T follicular helper cell (primary cell): Measurements from ENCODE around the gene RNF126.

Source experiments
- DNase-seq: peaks from one replicate; pipeline ENCODE4 v3.0.0-alpha.2; 2020; ENCODE audit warnings: low read depth

RNF126 gene

GRCh38 chr19:663682-664117, 686 bp upstream of the RNF126 start:
- no peak for DNase-seq

GRCh38 chr19:662207-662961, 630 bp downstream of the RNF126 start:
- DNase-seq = peak; percentile 64

DNA sequence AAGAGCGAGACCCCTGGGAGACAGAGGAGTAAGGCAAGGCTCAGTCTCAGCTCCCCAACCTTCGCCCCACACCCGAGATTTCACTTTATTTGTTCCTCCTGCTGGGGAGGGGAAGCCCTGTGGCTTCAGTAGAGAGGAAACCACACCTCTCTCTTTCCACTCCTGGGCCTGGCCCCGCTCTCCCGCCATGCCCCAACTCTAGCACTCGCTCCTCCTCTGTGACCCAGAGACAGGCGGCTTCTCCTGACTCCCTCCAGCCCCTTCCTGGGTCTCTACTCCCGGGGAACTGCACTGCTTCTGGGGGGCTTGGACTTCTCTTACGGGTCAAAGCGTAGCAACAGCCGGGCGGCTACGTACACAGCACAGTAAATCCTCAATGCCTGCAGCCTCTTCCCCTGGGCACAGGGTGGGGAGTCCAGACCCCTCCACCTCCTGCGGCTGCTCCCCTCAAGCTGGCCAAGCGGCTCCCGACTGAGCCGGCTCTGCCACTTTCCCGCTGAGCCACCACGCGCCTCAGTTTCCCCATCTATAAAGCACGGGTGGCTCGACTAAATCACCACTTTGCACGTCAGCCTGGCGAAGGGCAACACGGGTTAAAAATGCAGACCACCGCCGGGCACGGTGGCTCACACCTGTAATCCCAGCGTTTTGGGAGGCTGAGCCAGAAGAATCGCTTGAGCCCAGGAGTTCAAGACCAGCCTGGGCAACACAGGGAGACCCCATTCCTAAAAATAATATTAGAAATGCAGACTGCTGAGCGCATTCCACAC, 1.4 kb downstream of the RNF126 start:
- peak; percentile 57 for DNase-seq

GRCh38 chr19:660793-661426, 2.1 kb downstream of the RNF126 start:
- no peak for DNase-seq

DNA sequence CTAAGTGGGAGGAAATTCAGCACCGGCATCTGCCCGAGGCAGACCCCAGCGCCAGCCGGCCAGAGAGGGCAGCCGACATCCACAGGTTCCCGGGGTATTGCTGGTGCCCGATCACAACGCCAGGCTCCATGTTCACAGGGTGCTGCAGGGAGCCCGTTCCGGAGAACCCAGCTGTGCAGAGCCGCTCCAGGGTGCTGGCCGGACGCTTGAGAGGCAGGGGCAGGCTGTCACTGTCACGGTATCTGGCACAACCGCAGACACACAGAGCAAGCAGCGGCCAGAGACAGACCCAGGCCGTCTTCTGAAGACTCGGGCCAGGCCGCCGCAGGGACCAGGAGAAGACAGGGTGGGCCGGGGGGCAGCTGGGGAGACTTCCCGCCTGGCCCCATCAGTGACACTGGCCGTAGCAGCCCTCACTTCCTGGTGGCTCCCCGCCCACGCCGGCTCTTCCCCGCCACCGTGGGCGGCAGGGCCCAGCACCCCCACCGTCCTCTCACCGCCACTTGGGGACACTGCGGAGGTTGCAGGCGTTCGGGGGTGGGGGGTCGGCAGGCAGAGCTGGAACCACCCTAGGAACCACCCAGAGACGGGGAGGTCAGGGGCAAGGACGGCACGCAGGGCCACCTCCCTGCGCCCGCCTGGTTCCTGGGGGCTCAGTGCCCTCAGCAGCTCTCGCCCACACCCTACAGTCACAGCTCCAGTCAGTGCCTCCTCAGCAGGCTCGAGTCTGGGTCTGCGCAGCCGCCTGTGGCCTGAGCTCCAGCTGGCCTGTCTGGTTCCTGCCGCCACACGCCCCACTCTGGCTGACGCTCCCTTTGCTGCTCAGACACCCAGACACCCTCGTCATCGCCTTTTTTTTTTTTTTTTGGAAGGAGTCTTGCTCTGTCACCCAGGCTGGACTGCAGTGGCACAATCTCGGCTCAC, 3.8 kb downstream of the RNF126 start:
- peak; percentile 72 for DNase-seq

GRCh38 chr19:658059-658839, 4.8 kb downstream of the RNF126 start:
- DNase-seq = no peak

DNA sequence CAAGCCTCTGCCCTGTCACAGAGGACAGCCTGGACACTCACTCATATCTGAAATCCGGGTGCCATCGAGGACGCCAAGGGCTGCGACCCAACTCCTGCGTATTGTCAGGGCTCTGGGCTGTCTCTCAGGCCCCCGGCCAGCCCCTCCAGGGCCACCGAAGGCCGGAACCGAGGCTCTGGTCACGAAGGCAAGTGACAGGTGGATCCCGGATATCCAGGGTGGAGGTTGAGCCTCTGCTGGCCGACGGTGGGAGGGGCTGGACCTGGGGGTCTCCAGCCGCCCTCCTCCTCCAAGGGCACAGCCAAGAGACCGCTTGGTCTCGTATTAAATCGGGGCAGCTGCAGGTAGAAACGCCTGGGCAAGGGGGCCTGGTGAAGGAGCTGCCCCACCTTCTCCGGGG, 5.4 kb downstream of the RNF126 start:
- no peak for DNase-seq

DNA sequence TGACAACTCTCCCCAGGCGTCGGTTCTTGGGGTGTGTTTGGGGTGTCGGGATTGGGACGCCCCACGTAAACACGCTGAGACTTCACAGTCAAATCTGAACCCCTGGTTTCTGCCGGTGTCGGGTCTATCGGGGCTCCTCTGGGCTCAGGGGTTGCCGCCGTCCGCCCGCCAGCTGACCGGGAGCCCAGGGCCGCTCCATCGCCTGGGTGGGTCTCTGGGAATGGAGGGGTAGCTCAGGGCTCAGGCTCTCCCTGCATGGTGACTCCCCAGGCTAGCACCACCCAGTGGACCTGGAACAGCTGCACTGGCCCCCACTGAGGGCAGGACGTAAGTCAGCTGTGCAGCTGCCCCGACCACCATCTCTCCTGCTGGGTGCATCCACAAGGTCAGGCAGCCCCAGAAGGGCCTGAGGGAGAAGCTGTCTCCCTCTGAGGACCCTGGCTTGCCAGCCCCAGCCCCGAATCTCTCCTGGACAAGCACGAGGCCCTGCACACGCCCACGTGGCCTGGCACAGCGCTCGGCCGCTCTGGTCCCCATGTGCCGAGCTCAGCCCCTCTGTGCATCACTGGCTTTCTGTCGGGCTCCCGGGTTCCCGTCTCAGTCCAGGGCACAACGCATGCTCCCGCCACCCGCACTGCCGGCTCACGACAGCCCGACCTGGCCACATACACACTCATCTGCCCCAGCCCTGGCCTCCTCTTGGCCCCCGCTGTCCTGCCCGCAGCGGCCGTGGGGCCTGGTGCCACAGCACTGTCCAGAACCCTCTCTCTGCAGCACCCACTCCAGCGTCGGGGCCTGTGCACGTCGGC, 6.1 kb downstream of the RNF126 start:
- no peak for DNase-seq

DNA sequence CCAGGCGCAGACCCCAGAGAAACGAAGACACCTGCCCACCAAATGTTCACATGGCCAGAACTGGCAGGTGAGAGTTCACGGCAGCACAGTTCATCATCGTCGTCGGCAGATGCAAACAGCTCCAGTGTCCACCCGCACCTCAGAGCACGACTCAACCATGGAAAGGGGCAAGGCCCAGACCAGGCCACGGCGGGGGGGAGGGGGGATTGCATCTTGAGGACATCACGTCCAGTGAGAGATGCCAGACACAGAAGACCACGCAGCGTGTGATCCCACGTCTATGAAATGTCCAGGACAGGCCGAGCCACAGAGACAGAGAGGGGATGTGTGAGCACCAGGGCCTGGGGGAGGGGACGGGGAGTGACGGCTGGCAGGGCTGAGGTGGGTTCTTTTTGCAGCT, 7.3 kb downstream of the RNF126 start:
- no peak for DNase-seq

DNA sequence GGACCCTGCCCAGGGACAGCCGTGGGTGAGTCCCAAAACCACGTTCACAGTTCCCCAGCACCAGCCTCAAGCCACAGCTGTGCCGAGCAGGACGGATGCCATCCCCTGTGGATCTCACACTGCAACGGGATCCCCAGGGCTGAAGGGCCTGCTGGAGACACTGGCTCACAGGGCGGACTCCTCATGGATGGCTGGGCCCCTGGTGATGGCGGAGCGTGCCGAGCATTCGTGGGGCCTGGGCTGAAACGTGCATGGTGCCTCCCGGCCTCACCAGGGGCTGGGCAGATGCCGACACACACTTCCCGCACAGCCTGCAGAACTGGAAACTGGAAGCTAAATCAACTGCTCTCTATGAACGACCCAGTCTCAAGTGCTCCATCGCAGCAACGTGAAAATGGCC, 9.6 kb downstream of the RNF126 start:
- no peak for DNase-seq

- DNase-seq = no peak
Observed at GRCh38 chr19:652467-653389, 10.3 kb downstream of the RNF126 start.

- no peak for DNase-seq
Observed at GRCh38 chr19:651991-652390, 11.0 kb downstream of the RNF126 start.

- no peak for DNase-seq
Observed at GRCh38 chr19:651114-651818, 11.7 kb downstream of the RNF126 start.

- no peak for DNase-seq
Observed at GRCh38 chr19:650121-650520, 12.9 kb downstream of the RNF126 start.

DNA sequence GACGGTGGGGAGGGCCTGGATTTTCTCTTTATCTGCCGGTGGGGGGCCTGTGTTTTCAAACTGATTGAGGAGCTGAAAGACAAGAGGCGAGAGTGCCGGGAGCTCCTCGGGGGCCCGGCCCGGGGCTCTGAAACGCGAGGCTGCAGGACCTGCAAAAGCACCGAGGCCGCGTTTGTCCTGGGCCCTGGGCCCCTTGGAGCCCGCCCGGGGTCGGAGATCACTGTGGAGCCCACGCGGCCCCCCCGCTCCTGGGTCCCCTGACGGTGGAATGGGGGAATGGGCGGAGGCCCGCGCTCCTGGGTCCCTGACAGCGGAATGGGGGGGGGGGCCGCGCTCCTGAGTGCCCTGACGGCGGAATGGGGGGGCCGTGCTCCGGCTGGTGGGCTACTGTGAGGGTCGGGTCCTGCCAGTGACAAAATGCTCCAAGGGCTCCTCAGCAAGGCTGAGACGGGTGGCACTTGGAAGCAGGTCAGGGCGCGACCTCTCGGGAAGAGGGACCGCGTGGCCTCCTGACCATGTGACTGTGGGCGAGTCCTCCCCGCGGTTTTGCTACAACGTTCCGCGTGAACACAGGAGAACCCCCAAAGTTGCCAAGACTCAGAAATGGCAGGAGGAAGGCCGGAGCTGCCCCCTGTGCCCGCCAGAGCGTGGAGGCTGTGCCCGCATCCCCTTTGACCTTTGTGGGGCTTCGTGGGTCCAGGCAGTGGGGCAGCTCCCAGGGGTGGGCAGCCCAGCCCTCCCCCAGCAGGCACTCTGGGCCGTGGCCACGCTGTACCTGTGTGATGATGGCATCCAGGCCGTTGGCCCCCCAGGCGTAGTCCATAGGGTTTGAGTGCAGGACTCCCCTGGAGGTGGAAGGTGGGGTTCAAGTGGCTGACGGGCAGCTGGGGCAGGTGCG, 13.9 kb downstream of the RNF126 start:
- no peak for DNase-seq

DNA sequence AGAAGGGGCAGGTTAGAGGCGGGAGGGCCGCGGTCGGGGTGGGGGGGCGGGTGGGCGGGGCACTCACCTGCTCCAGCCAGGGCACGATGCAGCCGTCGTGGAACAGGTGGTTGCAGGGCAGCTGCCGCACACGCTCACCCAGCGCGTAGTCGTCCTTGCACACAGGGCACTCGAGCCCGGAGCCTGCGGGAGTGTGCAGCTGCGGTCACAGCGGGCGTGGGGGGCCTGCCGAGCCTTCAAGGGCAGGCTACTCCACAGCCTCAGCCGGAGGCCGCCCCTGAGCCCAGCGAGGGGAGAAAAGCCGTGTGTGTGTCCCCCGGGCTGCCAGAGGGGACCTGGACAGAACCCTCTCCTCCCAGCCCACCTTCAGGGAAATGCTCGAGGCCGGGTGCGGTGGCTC, 14.7 kb downstream of the RNF126 start:
- DNase-seq = no peak

- DNase-seq = no peak
Observed at GRCh38 chr19:647566-648284, 15.3 kb downstream of the RNF126 start.
